Hepatocyte (in vitro differentiated cells): Measurements from ENCODE around the gene ADGRL3. TPM values are rescaled to one million over a fixed set of nuclear protein-coding genes. Genes with fewer than 3 reads are reported as not detected.

Experiments used
- DNase-seq: peaks from one replicate; pipeline ENCODE4 v3.0.0-alpha.2; 2016; ENCODE audit warnings: low spot score
- H2AFZ ChIP-seq: fragments of 200-600 bp; sonication (generic); 2 replicates; pipeline ENCODE4 v1.6.0; 2016; ENCODE audit warnings: antibody characterized with exemption, mild to moderate bottlenecking
- H3K27ac ChIP-seq: fragments of 200-600 bp; sonication (generic); 2 replicates; pipeline ENCODE4 v1.5.1; 2016; ENCODE audit warnings: mild to moderate bottlenecking
- H3K27me3 ChIP-seq: fragments of 200-600 bp; sonication (generic); 2 replicates; pipeline ENCODE4 v1.6.1; 2016
- H3K36me3 ChIP-seq: fragments of 200-600 bp; sonication (generic); replicated peaks from 2 replicates; pipeline ENCODE4 v1.5.1; 2016; ENCODE audit warnings: low read depth; ENCODE audit not compliant: insufficient read depth
- H3K4me1 ChIP-seq: fragments of 200-600 bp; sonication (generic); 2 replicates; pipeline ENCODE4 v1.5.1; 2016; ENCODE audit warnings: mild to moderate bottlenecking, moderate library complexity; ENCODE audit not compliant: insufficient read depth
- H3K4me2 ChIP-seq: fragments of 200-600 bp; sonication (generic); 2 replicates; pipeline ENCODE4 v1.6.0; 2016
- H3K4me3 ChIP-seq: fragments of 200-600 bp; sonication (generic); 2 replicates; pipeline ENCODE4 v1.5.1; 2016; ENCODE audit warnings: mild to moderate bottlenecking
- H3K79me2 ChIP-seq: fragments of 200-600 bp; sonication (generic); 2 replicates; pipeline ENCODE4 v1.6.0; 2017; ENCODE audit warnings: mild to moderate bottlenecking
- H3K9me2 ChIP-seq: fragments of 200-600 bp; sonication (generic); replicated peaks from 2 replicates; pipeline ENCODE4 v1.6.0; 2017; ENCODE audit warnings: mild to moderate bottlenecking; ENCODE audit not compliant: insufficient read depth
- H3K9me3 ChIP-seq: fragments of 200-600 bp; sonication (generic); 2 replicates; pipeline ENCODE4 v1.5.1; 2016; ENCODE audit warnings: low read depth, mild to moderate bottlenecking
- H4K20me1 ChIP-seq: fragments of 200-600 bp; sonication (generic); 2 replicates; pipeline ENCODE4 v1.6.0; 2016; ENCODE audit warnings: mild to moderate bottlenecking; ENCODE audit not compliant: insufficient read depth, poor library complexity, severe bottlenecking
- CTCF ChIP-seq: fragments of 200-600 bp; sonication (generic); IDR thresholded peaks from 2 replicates; pipeline ENCODE4 v1.5.1; 2016; ENCODE audit warnings: antibody characterized with exemption, mild to moderate bottlenecking; ENCODE audit not compliant: poor library complexity
- EZH2 ChIP-seq: fragments of 200-600 bp; sonication (generic); IDR thresholded peaks from 2 replicates; pipeline ENCODE4 v1.6.1; 2016; ENCODE audit warnings: antibody characterized with exemption, mild to moderate bottlenecking, borderline replicate concordance
- EZH2phosphoT487 ChIP-seq: fragments of 200-600 bp; sonication (generic); IDR thresholded peaks from one replicate; pipeline ENCODE4 v1.6.1; 2018; ENCODE audit warnings: antibody characterized with exemption, mild to moderate bottlenecking, low read depth, moderate library complexity; ENCODE audit not compliant: unreplicated experiment, severe bottlenecking
- WGBS: methylation state at CpG from one replicate; pipeline ENCODE4 v1.1.6; 2016; ENCODE audit warnings: low lambda C conversion rate; ENCODE audit errors: missing lambda C conversion rate; 5-methylcytosine and 5-hydroxymethylcytosine counted together
- polyA plus RNA-seq: library from polyadenylated mRNA; unstranded; fragments of >200 nt; fragmentation: Nextera tagmentation; extraction: Ambion mirVana; gene quantifications from 2 replicates; pipeline ENCODE4 v1.2.1, GENCODE V29; 2016
- total RNA-seq: library from RNA; depleted of rRNA; stranded (reverse); fragments of >200 nt; gene quantifications from 2 replicates; pipeline ENCODE4 v1.2.3, GENCODE V29; 2014

The ADGRL3 gene
- total and polyA plus RNA-seq, 2 experiments from 2014 or later: 4.4 to 21.2 TPM

- no peaks in the 10 kb centered on the region for H3K27me3 ChIP-seq
- H3K27ac ChIP-seq: no peak overlapping the region
- no peak overlapping the region for H3K4me2 ChIP-seq
- DNase-seq: no peak
- no peaks in the 10 kb centered on the region for H3K79me2 ChIP-seq
- H3K9me2 ChIP-seq: no peaks in the 10 kb centered on the region
- H3K4me1 ChIP-seq: no peaks in the 10 kb centered on the region
- H4K20me1 ChIP-seq: no peaks in the 10 kb centered on the region
- 82% methylated on average over 1 of the region's 1 CpG for WGBS
- no peaks in the 10 kb centered on the region for H3K36me3 ChIP-seq
- H3K4me3 ChIP-seq: no peak overlapping the region
- TF ChIP-seq EZH2 (no peak), CTCF (no peak)
- no peaks in the 10 kb centered on the region for H3K9me3 ChIP-seq
- H2AFZ ChIP-seq: no peak overlapping the region
Measured at GRCh38 chr4:61678297-61678696, 478.2 kb downstream of the ADGRL3 start.

- H3K4me1 ChIP-seq: no peaks in the 10 kb centered on the region
- H3K79me2 ChIP-seq: no peaks in the 10 kb centered on the region
- no peaks in the 10 kb centered on the region for H4K20me1 ChIP-seq
- no peaks in the 10 kb centered on the region for H3K27me3 ChIP-seq
- H3K9me2 ChIP-seq: no peaks in the 10 kb centered on the region
- no peak for DNase-seq
- no peak overlapping the region for H3K4me3 ChIP-seq
- WGBS: 71% methylated on average over 1 of the region's 1 CpG
- no peak overlapping the region for H2AFZ ChIP-seq
- no peaks in the 10 kb centered on the region for H3K9me3 ChIP-seq
- no peak for TF ChIP-seq EZH2phosphoT487
- TF ChIP-seq CTCF: no peak
- H3K4me2 ChIP-seq: no peak overlapping the region
- no peaks in the 10 kb centered on the region for H3K36me3 ChIP-seq
- H3K27ac ChIP-seq: no peak overlapping the region
Measured at GRCh38 chr4:61693520-61693919, 493.4 kb downstream of the ADGRL3 start.

GRCh38 chr4:61714387-61714911, 514.3 kb downstream of the ADGRL3 start:
- Histone ChIP-seq H3K9me2 (no peaks in the 10 kb centered on the region), H3K27me3 (no peaks in the 10 kb centered on the region), H3K36me3 (no peaks in the 10 kb centered on the region), H3K4me1 (no peaks in the 10 kb centered on the region), H3K27ac (no peak overlapping the region), H3K9me3 (no peaks in the 10 kb centered on the region), H3K4me2 (no peak overlapping the region), H3K79me2 (no peaks in the 10 kb centered on the region), H2AFZ (no peak overlapping the region), H4K20me1 (no peaks in the 10 kb centered on the region), H3K4me3 (no peak overlapping the region)
- TF ChIP-seq EZH2phosphoT487 (no peak), CTCF (no peak), EZH2 (no peak)
- 92% methylated on average over 4 of the region's 4 CpGs for WGBS
- DNase-seq: no peak

GRCh38 chr4:61716426-61716825, 516.3 kb downstream of the ADGRL3 start:
- H3K27me3 ChIP-seq: no peaks in the 10 kb centered on the region
- H3K79me2 ChIP-seq: no peaks in the 10 kb centered on the region
- no peak overlapping the region for H3K4me3 ChIP-seq
- DNase-seq: no peak
- H4K20me1 ChIP-seq: no peaks in the 10 kb centered on the region
- WGBS: 60% methylated on average over 6 of the region's 6 CpGs
- H3K36me3 ChIP-seq: no peaks in the 10 kb centered on the region
- no peak overlapping the region for H2AFZ ChIP-seq
- no peaks in the 10 kb centered on the region for H3K9me3 ChIP-seq
- no peaks in the 10 kb centered on the region for H3K9me2 ChIP-seq
- no peak overlapping the region for H3K4me2 ChIP-seq
- no peak overlapping the region for H3K27ac ChIP-seq
- no peaks in the 10 kb centered on the region for H3K4me1 ChIP-seq
- TF ChIP-seq EZH2phosphoT487: no peak
- no peak for TF ChIP-seq CTCF
- TF ChIP-seq EZH2: no peak
